Cardiac fibroblast (primary cell): ENCODE measurements around the gene FAM83G.

Source experiments
- DNase-seq, 2 donors: peaks; one replicate each; pipeline versions ENCODE4 v3.0.0 to v3.0.0-alpha.2; 2010; ENCODE audit warnings: low read depth in 2 of 2
- H3K4me3 ChIP-seq, 2 donors: replicated peaks in 1 of 2; 1 replicate in 1 of 2; 2 replicates in 1 of 2; pipeline ENCODE4 v1.5.1; 2011; ENCODE audit warnings: low read depth in 2 of 2, low read length in 2 of 2, mild to moderate bottlenecking in 2 of 2, moderate library complexity in 1 of 2
- CTCF ChIP-seq: IDR thresholded peaks from one replicate; pipeline ENCODE4 v1.5.1; 2011; ENCODE audit warnings: low read depth, mild to moderate bottlenecking, low read length, inconsistent platforms

The FAM83G gene

GRCh38 chr17:18986541-18987229, 17.9 kb downstream of the FAM83G start:
- H3K4me3 ChIP-seq, result no peak overlapping the region
- no peak for TF ChIP-seq CTCF
- DNase-seq, result no peak

- H3K4me3 ChIP-seq, result no peak overlapping the region
- no peak for TF ChIP-seq CTCF
- no peak for DNase-seq
Measured at GRCh38 chr17:18985475-18985874, 19.1 kb downstream of the FAM83G start.

GRCh38 chr17:18984273-18985114, 20.1 kb downstream of the FAM83G start:
- DNase-seq, result no peak
- TF ChIP-seq CTCF, result no peak
- no peak overlapping the region for H3K4me3 ChIP-seq

GRCh38 chr17:18981642-18982424, 22.7 kb downstream of the FAM83G start:
- no peak for TF ChIP-seq CTCF
- peak; percentile 51 to 80 for DNase-seq
- H3K4me3 ChIP-seq, result no peak overlapping the region

- DNase-seq, result no peak
- TF ChIP-seq CTCF, result no peak
- H3K4me3 ChIP-seq, result no peak overlapping the region
Measured at GRCh38 chr17:18981335-18981641, 23.3 kb downstream of the FAM83G start.

GRCh38 chr17:18980682-18981334, 23.8 kb downstream of the FAM83G start:
- TF ChIP-seq CTCF, result no peak
- peak in 1 of 2 donors; percentile 65 for DNase-seq
- H3K4me3 ChIP-seq, result no peak overlapping the region
